Measurements from ENCODE around the gene HAPLN1.

HAPLN1 gene

GRCh38 chr5:83718195-83718825, 2.3 kb downstream of the HAPLN1 start:
- DNase-seq (ENCODE audit: low read depth), result no peak

GRCh38 chr5:83715236-83716065, 5.2 kb downstream of the HAPLN1 start:
- DNase-seq (ENCODE audit: low read depth), result no peak

- no peak for DNase-seq (ENCODE audit: low read depth)
Observed at GRCh38 chr5:83714810-83715209, 5.8 kb downstream of the HAPLN1 start.

DNA sequence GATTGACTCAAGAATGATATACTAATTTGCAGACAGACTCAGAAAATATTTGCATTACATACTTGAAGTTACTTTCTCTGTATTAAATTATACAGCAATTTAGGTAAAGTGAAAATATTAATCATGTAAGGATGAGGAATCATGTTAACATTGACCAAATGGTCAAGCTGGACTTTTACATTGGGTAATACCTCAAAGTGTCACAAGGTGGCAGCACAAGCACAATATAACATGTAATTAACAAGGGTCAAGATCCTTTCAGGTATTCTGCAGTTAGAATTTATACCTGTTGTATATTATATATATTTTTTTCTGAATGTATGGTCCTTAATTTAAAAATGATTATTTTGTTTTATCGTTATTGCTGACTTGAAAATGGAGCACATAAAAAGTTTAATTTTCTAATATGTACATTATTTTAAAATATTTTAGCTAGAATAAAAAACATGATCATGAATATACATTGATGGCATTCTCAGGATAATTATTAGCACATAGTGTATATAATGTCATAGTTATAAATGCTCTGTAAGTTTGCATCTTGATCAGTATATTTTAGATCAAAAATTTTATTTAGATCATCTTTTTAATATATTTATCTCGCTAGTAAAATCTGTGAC, 8.6 kb downstream of the HAPLN1 start:
- DNase-seq (ENCODE audit: low read depth), result no peak

GRCh38 chr5:83709973-83710372, 10.7 kb downstream of the HAPLN1 start:
- no peak for DNase-seq (ENCODE audit: low read depth)

- no peak for DNase-seq (ENCODE audit: low read depth)
Observed at GRCh38 chr5:83708170-83708569, 12.5 kb downstream of the HAPLN1 start.

GRCh38 chr5:83703059-83703458, 17.6 kb downstream of the HAPLN1 start:
- no peak for DNase-seq (ENCODE audit: low read depth)

- DNase-seq (ENCODE audit: low read depth), result no peak
Observed at GRCh38 chr5:83701886-83702285, 18.8 kb downstream of the HAPLN1 start.

DNA sequence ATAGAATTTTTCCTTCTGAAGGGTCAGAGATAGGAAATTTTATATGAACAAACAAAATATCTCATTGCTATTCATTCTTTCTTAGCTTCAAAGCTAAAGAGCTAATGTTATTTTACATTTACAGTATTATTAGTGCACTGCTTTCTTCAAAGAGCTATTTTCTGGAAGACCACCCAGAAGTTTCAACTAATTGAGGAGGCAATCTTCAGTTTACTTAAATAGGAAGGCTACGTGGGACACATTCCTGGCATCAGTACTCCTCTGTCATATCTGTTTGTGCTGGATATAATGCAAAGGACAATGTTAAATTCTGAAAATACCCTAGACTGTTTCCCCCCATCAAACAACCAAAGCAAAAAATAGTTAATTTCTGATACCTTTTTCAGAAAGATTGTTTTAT, 30.8 kb downstream of the HAPLN1 start:
- no peak for DNase-seq (ENCODE audit: low read depth)

DNA sequence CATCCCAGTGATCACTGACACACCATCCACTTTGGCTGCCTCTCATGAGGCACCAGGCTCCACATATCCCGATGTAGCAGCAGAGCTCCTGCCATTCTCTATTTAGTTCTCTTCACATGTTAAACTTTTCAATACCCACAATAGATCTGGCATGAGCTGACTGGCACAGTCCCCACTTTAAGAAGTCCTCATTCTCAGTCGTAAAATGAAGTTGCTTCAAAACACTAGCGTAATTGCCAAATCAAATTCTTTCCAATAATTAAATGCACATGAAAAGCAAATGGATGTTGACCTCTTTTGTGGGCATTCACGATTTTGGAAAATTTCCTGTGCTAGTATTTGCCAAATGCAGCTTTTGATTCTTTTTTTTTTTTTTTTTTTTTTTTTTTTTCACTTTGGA, 32.4 kb downstream of the HAPLN1 start:
- DNase-seq (ENCODE audit: low read depth), result no peak

- DNase-seq (ENCODE audit: low read depth), result no peak
Observed at GRCh38 chr5:83687124-83687619, 33.5 kb downstream of the HAPLN1 start.

GRCh38 chr5:83686251-83686650, 34.4 kb downstream of the HAPLN1 start:
- no peak for DNase-seq (ENCODE audit: low read depth)

DNA sequence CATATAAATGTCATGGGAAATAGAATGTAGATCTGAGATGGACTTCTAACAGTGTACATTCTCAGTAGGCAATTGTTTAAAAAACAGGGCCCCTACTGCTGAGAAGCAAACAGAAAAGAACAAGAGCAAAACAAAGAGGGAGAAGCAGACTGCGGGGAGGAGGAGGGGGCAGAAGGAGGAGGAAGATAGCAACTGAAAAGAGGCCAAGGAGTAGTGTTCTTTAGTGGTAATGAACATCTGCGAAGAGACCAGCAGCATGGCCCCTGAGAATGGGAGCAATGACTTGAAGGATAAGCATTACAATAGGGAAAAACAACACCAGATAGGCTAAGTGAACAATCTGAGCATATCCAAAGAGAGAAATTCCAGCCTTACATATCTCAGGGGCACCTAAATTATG, 36.8 kb downstream of the HAPLN1 start:
- no peak for DNase-seq (ENCODE audit: low read depth)

DNA sequence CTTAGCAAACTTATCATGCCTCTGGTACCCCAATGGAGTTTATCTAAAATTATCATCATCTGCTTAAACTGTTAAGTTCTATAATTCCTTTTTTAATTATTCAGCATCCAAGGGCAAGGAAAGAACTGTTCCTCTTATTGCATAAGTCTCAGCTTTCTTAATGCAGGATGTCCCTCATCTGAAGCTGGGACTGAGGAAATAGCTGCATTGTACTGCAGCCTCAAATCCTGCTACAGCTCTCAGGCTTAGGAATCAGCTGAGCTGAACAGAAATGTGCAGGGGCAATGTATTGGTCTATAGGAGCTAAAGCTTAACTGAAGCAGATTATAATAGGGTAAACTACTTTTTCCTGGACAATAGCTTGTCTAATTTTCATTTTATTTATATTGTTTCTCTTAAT, 48.0 kb downstream of the HAPLN1 start:
- no peak for DNase-seq (ENCODE audit: low read depth)

DNA sequence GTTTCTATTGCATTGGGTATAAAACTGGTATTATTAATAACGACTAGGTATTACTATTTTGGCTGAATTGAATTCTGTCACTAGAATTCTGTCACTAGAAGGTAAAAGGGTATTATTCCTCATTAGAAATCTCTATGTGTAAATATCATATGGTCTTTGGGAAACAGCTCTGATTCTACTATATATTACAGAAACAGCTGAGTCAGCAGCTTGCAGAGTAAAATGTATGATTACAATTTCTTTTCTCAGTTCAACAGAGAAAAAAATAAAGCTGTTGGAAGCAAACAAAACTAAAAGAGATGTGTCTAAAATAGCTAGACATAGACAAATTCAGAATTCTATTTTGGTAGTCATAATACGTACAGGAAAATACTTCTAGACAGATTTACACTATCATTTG, 48.5 kb downstream of the HAPLN1 start:
- no peak for DNase-seq (ENCODE audit: low read depth)

DNA sequence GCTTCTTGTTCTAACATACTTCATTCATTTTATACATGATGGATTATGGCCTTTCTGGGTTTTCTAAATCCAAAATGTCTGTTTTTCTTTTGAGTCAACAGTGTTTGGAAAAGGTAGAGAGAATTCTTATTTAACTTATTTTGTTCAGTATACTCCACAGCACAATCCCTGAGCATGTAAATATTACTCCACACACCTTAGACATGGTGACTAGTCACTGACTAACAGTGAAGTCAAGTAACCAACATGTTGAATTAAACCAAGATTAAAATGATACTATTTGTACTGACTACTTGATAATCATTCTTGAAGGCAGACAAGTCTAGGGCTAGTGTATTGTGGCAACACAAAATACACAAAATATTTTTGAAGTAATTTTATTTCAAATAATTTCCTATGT, 55.0 kb downstream of the HAPLN1 start:
- DNase-seq (ENCODE audit: low read depth), result no peak

DNA sequence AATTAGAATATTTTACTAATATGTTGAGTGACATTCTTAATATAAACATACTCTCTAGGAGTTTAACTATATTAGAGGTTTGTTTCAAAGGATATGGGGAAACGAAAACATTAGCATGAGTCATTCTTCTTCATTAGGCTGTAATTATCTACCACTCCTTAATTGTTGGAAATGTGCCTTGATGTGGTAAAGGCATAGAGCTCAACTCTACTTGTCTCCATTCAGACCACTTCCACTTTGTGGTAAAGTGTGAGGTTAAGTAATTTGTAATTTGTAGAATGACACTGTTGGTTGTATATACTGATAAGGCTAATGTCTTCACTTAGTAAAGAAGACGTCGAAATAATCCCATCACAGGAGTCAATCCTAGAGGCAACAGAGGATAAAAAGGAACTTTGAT, 58.1 kb downstream of the HAPLN1 start:
- no peak for DNase-seq (ENCODE audit: low read depth)

GRCh38 chr5:83657807-83658525, 62.7 kb downstream of the HAPLN1 start:
- no peak for DNase-seq (ENCODE audit: low read depth)

- no peak for DNase-seq (ENCODE audit: low read depth)
Observed at GRCh38 chr5:83654427-83654994, 66.1 kb downstream of the HAPLN1 start.

DNA sequence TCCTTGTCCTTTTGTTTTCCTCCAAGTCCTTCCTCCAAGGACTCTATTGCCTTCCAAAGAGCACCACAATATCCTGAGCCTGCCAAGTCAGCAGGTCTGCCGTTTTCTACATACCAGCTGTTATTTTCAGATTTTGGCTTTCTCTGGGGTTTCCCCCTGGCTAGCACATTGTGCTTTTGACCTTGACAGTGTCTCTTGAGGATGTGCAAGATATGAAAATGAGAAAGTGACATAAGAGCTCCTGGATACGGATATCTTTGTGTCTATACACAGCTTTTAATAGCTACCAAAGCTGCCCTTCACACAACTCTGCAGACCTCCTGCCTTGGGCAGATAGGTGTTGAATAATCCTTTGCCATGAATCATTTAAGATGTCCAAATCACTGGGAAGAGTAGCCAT, 67.0 kb downstream of the HAPLN1 start:
- DNase-seq (ENCODE audit: low read depth), result no peak

GRCh38 chr5:83645936-83646335, 74.7 kb downstream of the HAPLN1 start:
- DNase-seq (ENCODE audit: low read depth), result no peak

DNA sequence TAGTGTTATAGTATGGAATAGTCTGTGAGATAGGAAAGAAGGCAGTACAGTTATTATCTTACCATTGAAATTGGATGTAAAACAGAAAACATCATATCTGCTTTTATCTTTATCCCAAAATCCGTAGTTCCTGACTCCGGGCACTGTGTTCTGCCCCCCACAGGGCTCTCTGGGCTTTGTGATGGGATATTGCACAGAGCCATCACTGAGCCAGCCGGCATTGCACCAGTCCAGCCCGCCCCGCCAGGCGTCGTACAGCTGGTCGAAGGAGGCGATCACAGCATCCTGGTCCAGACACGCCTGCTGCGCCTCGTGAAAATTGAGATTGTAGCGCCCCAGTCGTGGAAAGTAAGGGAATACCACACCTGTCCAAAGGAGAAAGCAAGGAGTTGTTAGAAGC, 76.4 kb downstream of the HAPLN1 start:
- no peak for DNase-seq (ENCODE audit: low read depth)

All from activated T-cell treated with anti-CD3 and anti-CD28 coated beads for 24 hours (primary cell).